DOHH2 (cell line): Measurements from ENCODE around the gene NPEPPS.
A peak's percentile ranks its signal among the peaks of the same experiment; 100 is the strongest.

Source experiments
- H3F3A ChIP-seq: fragments of 200-600 bp; sonication (generic), shearing (Covaris generic); 2 replicates; pipeline ENCODE4 v1.6.0; 2016; ENCODE audit warnings: antibody characterized with exemption, mild to moderate bottlenecking; ENCODE audit not compliant: control insufficient read depth, insufficient read depth
- H3K27ac ChIP-seq: fragments of 200-600 bp; sonication (generic); 2 replicates; pipeline ENCODE4 v1.5.1; 2014; ENCODE audit warnings: low read depth, mild to moderate bottlenecking, low read length, moderate library complexity
- H3K27me3 ChIP-seq: fragments of 200-600 bp; sonication (generic); 2 replicates; pipeline ENCODE4 v1.6.1; 2014; ENCODE audit warnings: mild to moderate bottlenecking, low read length, mixed read lengths; ENCODE audit not compliant: control insufficient read depth
- H3K36me3 ChIP-seq: fragments of 200-600 bp; sonication (generic); 2 replicates; pipeline ENCODE4 v1.6.1; 2014; ENCODE audit warnings: mild to moderate bottlenecking, low read length, moderate library complexity, mixed read lengths; ENCODE audit not compliant: control insufficient read depth
- H3K4me1 ChIP-seq: fragments of 200-600 bp; sonication (generic); 2 replicates; pipeline ENCODE4 v1.6.1; 2014; ENCODE audit warnings: mild to moderate bottlenecking, low read length, mixed read lengths; ENCODE audit not compliant: control insufficient read depth
- H3K4me2 ChIP-seq: fragments of 200-600 bp; sonication (generic); 2 replicates; pipeline ENCODE4 v1.6.0; 2014; ENCODE audit warnings: mild to moderate bottlenecking, low read length, moderate library complexity
- H3K4me3 ChIP-seq: fragments of 200-600 bp; sonication (generic); 2 replicates; pipeline ENCODE4 v1.5.1; 2014; ENCODE audit warnings: mild to moderate bottlenecking, low read length, mixed read lengths
- H3K79me2 ChIP-seq: fragments of 200-600 bp; sonication (generic); 2 replicates; pipeline ENCODE4 v1.6.1; 2014; ENCODE audit warnings: mild to moderate bottlenecking, low read length, mixed read lengths; ENCODE audit not compliant: control insufficient read depth
- H3K9me2 ChIP-seq: fragments of 200-600 bp; sonication (generic); replicated peaks from 2 replicates; pipeline ENCODE4 v1.6.1; 2014; ENCODE audit warnings: mild to moderate bottlenecking, low read length, mixed read lengths; ENCODE audit not compliant: control insufficient read depth
- H3K9me3 ChIP-seq: fragments of 200-600 bp; sonication (generic); 2 replicates; pipeline ENCODE4 v1.6.1; 2014; ENCODE audit warnings: antibody characterized with exemption, low read length, mixed read lengths; ENCODE audit not compliant: control insufficient read depth, insufficient read depth
- H4K20me1 ChIP-seq: fragments of 200-600 bp; sonication (generic); 2 replicates; pipeline ENCODE4 v1.6.0; 2014; ENCODE audit warnings: low read depth, mild to moderate bottlenecking, antibody characterized with exemption, low read length, moderate library complexity; ENCODE audit not compliant: control insufficient read depth, insufficient read depth
- CTCF ChIP-seq: fragments of 200-600 bp; sonication (generic); IDR thresholded peaks from one replicate; pipeline ENCODE4 v1.5.1; 2014; ENCODE audit warnings: antibody characterized with exemption, mild to moderate bottlenecking, low read depth, low read length; ENCODE audit not compliant: poor library complexity, severe bottlenecking
- EZH2phosphoT487 ChIP-seq: fragments of 200-600 bp; sonication (generic); IDR thresholded peaks from 2 replicates; pipeline ENCODE4 v1.6.1; 2017; ENCODE audit warnings: borderline replicate concordance, mild to moderate bottlenecking, antibody characterized with exemption, low read length, moderate library complexity, mixed read lengths

Gene NPEPPS

GRCh38 chr17:47651704-47652103 is 120.8 kb downstream of the NPEPPS start:
- H3K4me2 ChIP-seq: peak overlapping the region; percentile 78
- peak overlapping the region; percentile 75 for H3K4me3 ChIP-seq
- no peak for TF ChIP-seq EZH2phosphoT487
- no peak for TF ChIP-seq CTCF
- no peaks in the 10 kb centered on the region for H3K9me2 ChIP-seq
- H3K27me3 ChIP-seq: no peaks in the 10 kb centered on the region
- peak overlapping the region; percentile 70 for H3K27ac ChIP-seq
- H3K79me2 ChIP-seq: peaks cover 84% of the 10 kb centered on the region
- H3K36me3 ChIP-seq: peaks cover 67% of the 10 kb centered on the region
- H3K4me1 ChIP-seq: peaks cover 70% of the 10 kb centered on the region
- peaks cover 13% of the 10 kb centered on the region for H3F3A ChIP-seq
- peaks cover 37% of the 10 kb centered on the region for H4K20me1 ChIP-seq
- no peaks in the 10 kb centered on the region for H3K9me3 ChIP-seq

GRCh38 chr17:47652570-47652969 is 121.7 kb downstream of the NPEPPS start:
- H3K27ac ChIP-seq: 0 out of 2 replicates have a peak overlapping the region, but pooled peaks have one; percentile 70
- TF ChIP-seq EZH2phosphoT487 (no peak), CTCF (no peak)
- peaks cover 87% of the 10 kb centered on the region for H3K79me2 ChIP-seq
- peaks cover 21% of the 10 kb centered on the region for H3F3A ChIP-seq
- H3K36me3 ChIP-seq: peaks cover 76% of the 10 kb centered on the region
- H3K4me1 ChIP-seq: peaks cover 75% of the 10 kb centered on the region
- H3K4me3 ChIP-seq: peak overlapping the region; percentile 75
- H3K4me2 ChIP-seq: peak overlapping the region; percentile 78
- no peaks in the 10 kb centered on the region for H3K27me3 ChIP-seq
- no peaks in the 10 kb centered on the region for H3K9me2 ChIP-seq
- peaks cover 42% of the 10 kb centered on the region for H4K20me1 ChIP-seq
- no peaks in the 10 kb centered on the region for H3K9me3 ChIP-seq

GRCh38 chr17:47653442-47653841 is 122.5 kb downstream of the NPEPPS start:
- Histone ChIP-seq H3K4me1 (peaks cover 75% of the 10 kb centered on the region), H4K20me1 (peaks cover 49% of the 10 kb centered on the region), H3K9me3 (no peaks in the 10 kb centered on the region), H3K36me3 (peaks cover 85% of the 10 kb centered on the region), H3K27ac (no peak overlapping the region), H3K27me3 (no peaks in the 10 kb centered on the region), H3K4me3 (peak overlapping the region; percentile 14; the same call in 1 of the 2 replicates), H3K4me2 (peak overlapping the region; percentile 78), H3K79me2 (peaks cover 87% of the 10 kb centered on the region), H3F3A (peaks cover 26% of the 10 kb centered on the region), H3K9me2 (no peaks in the 10 kb centered on the region)
- no peak for TF ChIP-seq EZH2phosphoT487
- no peak for TF ChIP-seq CTCF

GRCh38 chr17:47654991-47655390 is 124.1 kb downstream of the NPEPPS start:
- Histone ChIP-seq H3F3A (peaks cover 26% of the 10 kb centered on the region), H3K79me2 (peaks cover 91% of the 10 kb centered on the region), H3K36me3 (peaks cover 91% of the 10 kb centered on the region), H4K20me1 (peaks cover 51% of the 10 kb centered on the region), H3K4me3 (no peak overlapping the region), H3K9me2 (no peaks in the 10 kb centered on the region), H3K4me2 (peak overlapping the region; percentile 5; the same call in 1 of the 2 replicates), H3K9me3 (no peaks in the 10 kb centered on the region), H3K27ac (no peak overlapping the region), H3K27me3 (no peaks in the 10 kb centered on the region), H3K4me1 (peaks cover 85% of the 10 kb centered on the region)
- TF ChIP-seq CTCF (no peak), EZH2phosphoT487 (no peak)
